Uterus (tissue), 2 donors: ENCODE data around the gene BLMH.

Source experiments
- CTCF ChIP-seq, 4 experiments: fragments of 200-600 bp in 2 of 4; fragments of 450-650 bp in 2 of 4; sonication (generic) in 2 of 4; IDR thresholded peaks; one replicate each; pipeline ENCODE4 v1.5.1; 2016 to 2019; ENCODE audit warnings: antibody characterized with exemption in 4 of 4, mild to moderate bottlenecking in 2 of 4, moderate library complexity in 1 of 4
- POLR2A ChIP-seq, 2 donors: fragments of 450-650 bp; IDR thresholded peaks; one replicate each; pipeline ENCODE4 v1.6.1; 2016; ENCODE audit warnings: antibody characterized with exemption in 2 of 2, mild to moderate bottlenecking in 1 of 2, moderate library complexity in 1 of 2

GRCh38 chr17:30263552-30264333 lies 28.0 kb downstream of the BLMH start:
- TF ChIP-seq CTCF (IDR thresholded peaks at IDR 0.05) (no peak), POLR2A (IDR thresholded peaks at IDR 0.05) (no peak)
